Smooth muscle cell (in vitro differentiated cells): Measurements from ENCODE around the gene PSMD14. TPM values are rescaled to one million over a fixed set of nuclear protein-coding genes. Genes with fewer than 3 reads are reported as not detected.

Experiments
- DNase-seq: peaks from one replicate; lab custom pipeline; 2025; ENCODE audit not compliant: unreplicated experiment; lab: John Stamatoyannopoulos, UW
- H2AFZ ChIP-seq: fragments of 200-600 bp; sonication (generic); 2 replicates; pipeline ENCODE4 v1.6.0; 2016; ENCODE audit warnings: antibody characterized with exemption, low read depth, mild to moderate bottlenecking
- H3F3A ChIP-seq: fragments of 200-600 bp; sonication (generic); 2 replicates; pipeline ENCODE4 v1.6.0; 2017; ENCODE audit warnings: antibody characterized with exemption, low read depth
- H3K27ac ChIP-seq: fragments of 200-600 bp; sonication (generic); 2 replicates; pipeline ENCODE4 v1.5.1; 2016; ENCODE audit warnings: low read depth, mild to moderate bottlenecking
- H3K27me3 ChIP-seq: fragments of 200-600 bp; sonication (generic); 2 replicates; pipeline ENCODE4 v1.6.1; 2016; ENCODE audit warnings: low read depth, mild to moderate bottlenecking
- H3K36me3 ChIP-seq: fragments of 200-600 bp; sonication (generic); 2 replicates; pipeline ENCODE4 v1.5.1; 2016; ENCODE audit warnings: low read depth
- H3K4me1 ChIP-seq: fragments of 200-600 bp; sonication (generic); 2 replicates; pipeline ENCODE4 v1.5.1; 2016; ENCODE audit warnings: low read depth
- H3K4me2 ChIP-seq: fragments of 200-600 bp; sonication (generic); 2 replicates; pipeline ENCODE4 v1.6.0; 2016; ENCODE audit warnings: mild to moderate bottlenecking
- H3K4me3 ChIP-seq: fragments of 200-600 bp; sonication (generic); 2 replicates; pipeline ENCODE4 v1.5.1; 2016; ENCODE audit warnings: mild to moderate bottlenecking
- H3K79me2 ChIP-seq: fragments of 200-600 bp; sonication (generic); 2 replicates; pipeline ENCODE4 v1.6.0; 2016; ENCODE audit warnings: low read depth, mild to moderate bottlenecking
- H3K9ac ChIP-seq: fragments of 200-600 bp; sonication (generic); 2 replicates; pipeline ENCODE4 v1.6.0; 2016; ENCODE audit warnings: low read depth
- H3K9me3 ChIP-seq: fragments of 200-600 bp; sonication (generic); replicated peaks from 2 replicates; pipeline ENCODE4 v1.5.1; 2016; ENCODE audit warnings: low read depth
- H4K20me1 ChIP-seq: fragments of 200-600 bp; sonication (generic); 2 replicates; pipeline ENCODE4 v1.6.0; 2016; ENCODE audit warnings: low read depth
- CTCF ChIP-seq: fragments of 200-600 bp; sonication (generic); IDR thresholded peaks from 2 replicates; pipeline ENCODE4 v1.5.1; 2017; ENCODE audit warnings: borderline replicate concordance, mild to moderate bottlenecking, antibody characterized with exemption; ENCODE audit not compliant: insufficient read depth, poor library complexity, severe bottlenecking
- WGBS: methylation state at CpG from one replicate; pipeline ENCODE4 v1.1.7; 2016; ENCODE audit warnings: low lambda C conversion rate; 5-methylcytosine and 5-hydroxymethylcytosine counted together
- polyA plus RNA-seq: library from polyadenylated mRNA; unstranded; fragments of >200 nt; fragmentation: Nextera tagmentation; extraction: Ambion mirVana; gene quantifications from 2 replicates; pipeline ENCODE4 v1.2.1, GENCODE V29; 2016
- total RNA-seq: library from RNA; depleted of rRNA; stranded (reverse); fragments of >200 nt; gene quantifications from 2 replicates; pipeline ENCODE4 v1.2.3, GENCODE V29; 2014

PSMD14 gene
- total and polyA plus RNA-seq, 2 experiments from 2014 or later: 69.4 to 123 TPM

- H3K4me3 ChIP-seq: no peak overlapping the region
- H3K9ac ChIP-seq: no peak overlapping the region
- DNase-seq: no peak
- no peaks in the 10 kb centered on the region for H3F3A ChIP-seq
- no peak overlapping the region for H2AFZ ChIP-seq
- H3K27ac ChIP-seq: no peak overlapping the region
- 100% methylated on average over 2 of the region's 2 CpGs for WGBS
- no peaks in the 10 kb centered on the region for H3K79me2 ChIP-seq
- H3K36me3 ChIP-seq: peaks cover 3% of the 10 kb centered on the region
- H3K4me1 ChIP-seq: no peaks in the 10 kb centered on the region
- no peaks in the 10 kb centered on the region for H3K9me3 ChIP-seq
- TF ChIP-seq CTCF: no peak
- H3K4me2 ChIP-seq: no peak overlapping the region
- peaks cover 2% of the 10 kb centered on the region for H3K27me3 ChIP-seq
- peaks cover 5% of the 10 kb centered on the region for H4K20me1 ChIP-seq
Measured at GRCh38 chr2:161407597-161407996, 99.4 kb downstream of the PSMD14 start.

- Histone ChIP-seq H3K9me3 (no peaks in the 10 kb centered on the region), H3K4me3 (no peak overlapping the region), H3K4me2 (no peak overlapping the region), H3K79me2 (no peaks in the 10 kb centered on the region), H3K27me3 (peaks cover 20% of the 10 kb centered on the region), H3K9ac (no peak overlapping the region), H2AFZ (no peak overlapping the region), H3K4me1 (peaks cover 6% of the 10 kb centered on the region), H3K27ac (no peak overlapping the region), H3K36me3 (peaks cover 3% of the 10 kb centered on the region), H3F3A (no peaks in the 10 kb centered on the region), H4K20me1 (no peaks in the 10 kb centered on the region)
- no peak for TF ChIP-seq CTCF
- WGBS: 96% methylated on average over 1 of the region's 1 CpG
- no peak for DNase-seq
Measured at GRCh38 chr2:161409308-161409907, 101.2 kb downstream of the PSMD14 start.

- Histone ChIP-seq H3K9ac (no peak overlapping the region), H3K9me3 (no peaks in the 10 kb centered on the region), H3K4me1 (peaks cover 19% of the 10 kb centered on the region), H3K4me2 (no peak overlapping the region), H3K27ac (no peak overlapping the region), H2AFZ (no peak overlapping the region), H3K36me3 (peaks cover 3% of the 10 kb centered on the region), H3F3A (no peaks in the 10 kb centered on the region), H3K4me3 (no peak overlapping the region), H3K27me3 (peaks cover 49% of the 10 kb centered on the region), H3K79me2 (no peaks in the 10 kb centered on the region), H4K20me1 (no peaks in the 10 kb centered on the region)
- DNase-seq: no peak
- no peak for TF ChIP-seq CTCF
Measured at GRCh38 chr2:161412346-161412745, 104.1 kb downstream of the PSMD14 start.
